ENCODE data around the gene TNFAIP8.
"Not testable (repeated sequence)": the region's sequence is repeated elsewhere in the genome, so short reads cannot be mapped to it uniquely, and the experiment has no call there.

Gene TNFAIP8

DNA sequence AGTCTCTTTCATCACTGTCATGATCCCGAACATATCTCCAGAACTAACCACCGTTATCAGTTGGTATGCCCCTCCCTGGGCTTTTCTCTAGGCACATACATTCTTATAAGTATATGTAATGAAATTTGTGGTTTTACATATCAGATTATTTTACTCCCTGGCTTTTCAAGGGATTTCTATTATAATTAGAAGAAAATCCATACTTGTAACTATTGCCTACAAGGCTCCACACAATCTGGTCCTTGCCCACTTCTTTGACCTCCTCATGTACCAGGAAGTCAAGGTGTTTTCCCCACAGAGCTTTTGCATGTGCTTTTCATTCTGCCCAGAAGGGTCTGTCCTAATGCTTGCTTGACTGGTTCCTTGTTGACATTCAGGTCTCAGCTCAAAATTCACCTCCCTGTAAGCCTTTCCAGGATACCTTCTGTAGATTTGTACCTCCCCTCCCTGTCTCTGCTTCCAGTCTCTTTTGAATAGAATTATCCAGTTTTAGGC lies 62.8 kb downstream of the TNFAIP8 start:
- no peak for DNase-seq (ENCODE audit: low read depth)

- no peak for DNase-seq (ENCODE audit: low read depth)
Measured at GRCh38 chr5:119420169-119420568, 64.3 kb downstream of the TNFAIP8 start.

- DNase-seq (ENCODE audit: low read depth) = no peak
Measured at GRCh38 chr5:119426057-119426456, 70.2 kb downstream of the TNFAIP8 start.

DNA sequence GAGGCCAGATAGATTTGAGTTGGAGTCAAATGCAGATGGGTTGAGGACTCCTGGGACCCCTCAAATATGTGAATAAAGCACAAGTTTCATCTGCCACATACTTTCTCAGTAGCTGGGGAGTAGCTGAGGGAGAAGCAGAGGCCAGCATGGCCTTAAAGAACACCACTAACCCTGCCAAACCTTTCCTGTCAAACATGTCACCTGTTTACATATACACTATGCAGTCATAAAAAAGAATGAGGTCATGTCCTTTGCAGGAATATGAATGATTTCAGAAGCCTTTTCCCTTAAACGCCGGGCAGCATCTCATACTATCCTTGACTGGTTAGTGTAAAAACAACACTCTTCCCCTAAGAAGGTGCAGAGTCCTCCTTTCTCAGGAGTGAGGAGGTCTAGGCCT lies 71.2 kb downstream of the TNFAIP8 start:
- no peak for DNase-seq (ENCODE audit: low read depth)

GRCh38 chr5:119427596-119427995 lies 71.8 kb downstream of the TNFAIP8 start:
- DNase-seq (ENCODE audit: low read depth) = not testable (repeated sequence)

- not testable (repeated sequence) for DNase-seq (ENCODE audit: low read depth)
Measured at GRCh38 chr5:119428166-119428565, 72.3 kb downstream of the TNFAIP8 start.

DNA sequence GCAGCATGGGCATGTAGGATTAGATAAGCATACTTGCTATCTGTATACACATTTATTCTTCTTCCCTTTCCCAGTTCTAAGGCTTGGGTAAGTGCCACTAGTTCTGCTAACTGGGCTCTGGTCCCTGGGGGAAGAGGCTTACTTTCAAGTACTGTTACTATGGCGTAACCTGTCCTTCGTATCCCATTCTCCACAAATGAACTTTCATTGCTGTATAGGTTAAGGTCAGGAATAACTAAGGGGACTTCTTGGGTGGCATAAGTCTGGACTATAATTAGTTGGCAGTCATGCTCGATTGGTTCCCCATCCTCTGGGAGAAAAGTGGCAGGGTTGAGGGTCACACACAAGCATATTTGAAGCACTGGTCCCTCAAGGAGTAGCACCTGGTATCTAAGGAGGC lies 72.8 kb downstream of the TNFAIP8 start:
- DNase-seq (ENCODE audit: low read depth) = not testable (repeated sequence)

DNA sequence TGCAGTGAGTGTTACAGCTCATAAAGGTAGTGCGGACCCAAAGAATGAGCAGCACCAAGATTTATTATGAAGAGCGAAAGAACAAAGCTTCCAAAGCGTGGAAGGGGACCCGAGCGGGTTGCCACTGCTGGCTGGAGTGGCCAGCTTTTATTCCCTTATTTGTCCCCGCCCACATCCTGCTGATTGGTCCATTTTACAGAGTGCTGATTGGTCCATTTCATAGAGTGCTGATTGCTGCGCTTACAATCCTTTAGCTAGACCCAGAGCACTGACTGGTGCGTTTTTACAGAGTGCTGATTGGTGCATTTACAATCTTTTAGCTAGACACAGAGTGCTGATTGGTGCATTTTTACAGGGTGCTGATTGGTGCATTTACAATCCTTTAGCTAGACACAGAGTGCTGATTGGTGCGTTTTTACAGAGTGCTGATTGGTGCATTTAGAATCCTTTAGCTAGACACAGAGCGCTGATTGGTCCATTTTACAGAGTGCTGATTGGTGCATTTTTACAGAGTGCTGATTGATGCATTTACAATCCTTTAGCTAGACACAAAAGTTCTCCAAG lies 76.9 kb downstream of the TNFAIP8 start:
- not testable (repeated sequence) for DNase-seq (ENCODE audit: low read depth)

- DNase-seq (ENCODE audit: low read depth) = peak; percentile 50
Measured at GRCh38 chr5:119435436-119436132, 79.8 kb downstream of the TNFAIP8 start.

GRCh38 chr5:119437785-119438586 lies 82.2 kb downstream of the TNFAIP8 start:
- not testable (repeated sequence) for DNase-seq (ENCODE audit: low read depth)

- DNase-seq (ENCODE audit: low read depth) = not testable (repeated sequence)
Measured at GRCh38 chr5:119438587-119438917, 82.7 kb downstream of the TNFAIP8 start.

DNA sequence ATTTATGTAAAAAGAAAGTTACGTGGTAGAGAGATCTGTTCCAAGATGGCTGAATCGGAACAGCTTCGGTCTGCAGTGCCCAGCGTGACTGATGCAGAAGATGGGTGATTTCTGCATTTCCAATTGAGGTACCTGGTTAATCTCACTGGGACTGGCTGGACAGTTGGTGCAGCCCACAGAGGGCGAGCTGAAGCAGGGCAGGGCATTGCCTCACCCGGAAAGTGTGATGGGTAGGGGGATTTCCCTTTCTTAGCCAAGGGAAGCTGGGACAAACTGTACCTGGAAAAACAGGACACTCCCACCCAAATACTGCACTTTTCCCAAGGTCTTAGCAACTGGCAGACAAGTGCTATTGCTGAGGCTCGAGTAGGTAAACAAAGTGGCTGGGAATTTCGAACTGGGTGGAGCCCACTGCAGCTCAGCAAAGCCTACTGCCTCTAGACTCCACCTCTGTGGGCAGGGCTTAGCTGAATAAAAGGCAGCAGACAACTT lies 83.4 kb downstream of the TNFAIP8 start:
- no peak for DNase-seq (ENCODE audit: low read depth)

DNA sequence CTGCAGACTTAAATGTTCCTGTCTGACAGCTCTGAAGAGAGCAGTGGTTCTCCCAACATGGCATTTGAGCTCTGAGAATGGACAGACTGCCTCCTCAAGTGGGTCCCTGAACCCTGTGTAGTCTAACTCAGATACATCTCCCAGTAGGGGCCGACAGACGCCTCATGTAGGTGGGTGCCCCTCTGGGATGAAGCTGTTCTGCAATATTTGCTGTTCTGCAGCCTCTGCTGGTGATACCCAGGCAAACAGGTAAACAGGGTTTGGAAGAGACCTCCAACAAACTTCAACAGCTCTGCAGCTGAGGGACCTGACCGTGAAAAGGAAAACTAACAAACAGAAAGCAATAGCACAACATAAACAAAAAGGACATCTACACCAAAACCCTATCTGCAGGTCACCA lies 83.8 kb downstream of the TNFAIP8 start:
- DNase-seq (ENCODE audit: low read depth) = not testable (repeated sequence)

- DNase-seq (ENCODE audit: low read depth) = not testable (repeated sequence)
Measured at GRCh38 chr5:119444643-119445042, 88.8 kb downstream of the TNFAIP8 start.

- DNase-seq (ENCODE audit: low read depth) = no peak
Measured at GRCh38 chr5:119445544-119445943, 89.7 kb downstream of the TNFAIP8 start.
